ENCODE results near the gene IL2RA. TPM values are rescaled to one million over a fixed set of nuclear protein-coding genes. Genes with fewer than 3 reads are reported as not detected.
A peak's percentile ranks its signal among the peaks of the same experiment; 100 is the strongest.

Gene IL2RA
- total and polyA plus RNA-seq, 2 donors from 2014 or later = 0.54 to 11.9 TPM

DNA sequence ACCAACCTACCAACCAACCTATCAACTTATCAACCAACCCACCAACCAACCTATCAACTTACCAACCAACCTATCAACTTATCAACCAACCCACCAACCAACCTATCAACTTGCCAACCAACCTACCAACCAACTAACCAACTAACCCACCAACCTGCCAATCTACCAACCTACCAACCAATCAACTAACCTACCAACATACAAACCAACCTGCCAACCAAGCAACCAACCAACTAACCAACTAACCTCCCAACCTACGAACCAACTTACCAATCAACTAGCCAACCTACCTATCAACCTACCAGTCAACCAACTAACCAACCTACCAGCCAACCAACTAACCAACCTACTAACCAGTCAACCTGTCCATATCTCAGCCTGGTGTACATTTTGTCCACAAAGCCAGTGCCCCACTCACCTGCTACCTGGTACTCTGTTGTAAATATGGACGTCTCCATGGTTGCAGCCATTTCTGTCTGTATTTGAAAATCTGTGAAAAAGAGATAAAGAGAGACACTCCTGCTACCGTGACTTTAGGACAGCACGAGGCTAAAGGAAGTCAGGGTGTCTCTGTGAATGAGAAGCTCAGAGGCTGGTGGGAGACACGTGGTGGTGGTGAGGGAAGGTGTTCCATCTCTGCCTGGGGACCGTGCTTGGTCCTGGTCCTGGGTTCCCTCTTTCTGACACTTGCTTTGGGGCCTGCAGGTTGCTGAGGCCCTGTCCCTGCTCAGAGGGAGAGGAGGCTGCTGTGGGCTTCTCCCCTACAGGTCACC lies 43.0 kb downstream of the IL2RA start:
- Histone ChIP-seq H3K27ac (ENCODE audit: low read depth in 2 of 2, low read length in 2 of 2) (peak overlapping the region; percentile 34 to 71), H3K27me3 (ENCODE audit: control insufficient read depth, insufficient read depth, low read length) (no peaks in the 10 kb centered on the region), H3K9ac (ENCODE audit: low read length in 3 of 3) (no peak overlapping the region), H3K4me3 (ENCODE audit: low read length in 3 of 3) (no peak overlapping the region), H3K9me3 (ENCODE audit: control insufficient read depth in 2 of 3, insufficient read depth in 1 of 3, low read length in 3 of 3) (no peaks in the 10 kb centered on the region), H3K4me1 (ENCODE audit: control insufficient read depth in 2 of 3, insufficient read depth in 2 of 3, low read depth in 1 of 3, low read length in 3 of 3) (no peaks in the 10 kb centered on the region), H3K36me3 (ENCODE audit: control insufficient read depth in 2 of 3, insufficient read depth in 3 of 3, low read length in 3 of 3) (no peaks in the 10 kb centered on the region)
- TF ChIP-seq, protein P1, sequence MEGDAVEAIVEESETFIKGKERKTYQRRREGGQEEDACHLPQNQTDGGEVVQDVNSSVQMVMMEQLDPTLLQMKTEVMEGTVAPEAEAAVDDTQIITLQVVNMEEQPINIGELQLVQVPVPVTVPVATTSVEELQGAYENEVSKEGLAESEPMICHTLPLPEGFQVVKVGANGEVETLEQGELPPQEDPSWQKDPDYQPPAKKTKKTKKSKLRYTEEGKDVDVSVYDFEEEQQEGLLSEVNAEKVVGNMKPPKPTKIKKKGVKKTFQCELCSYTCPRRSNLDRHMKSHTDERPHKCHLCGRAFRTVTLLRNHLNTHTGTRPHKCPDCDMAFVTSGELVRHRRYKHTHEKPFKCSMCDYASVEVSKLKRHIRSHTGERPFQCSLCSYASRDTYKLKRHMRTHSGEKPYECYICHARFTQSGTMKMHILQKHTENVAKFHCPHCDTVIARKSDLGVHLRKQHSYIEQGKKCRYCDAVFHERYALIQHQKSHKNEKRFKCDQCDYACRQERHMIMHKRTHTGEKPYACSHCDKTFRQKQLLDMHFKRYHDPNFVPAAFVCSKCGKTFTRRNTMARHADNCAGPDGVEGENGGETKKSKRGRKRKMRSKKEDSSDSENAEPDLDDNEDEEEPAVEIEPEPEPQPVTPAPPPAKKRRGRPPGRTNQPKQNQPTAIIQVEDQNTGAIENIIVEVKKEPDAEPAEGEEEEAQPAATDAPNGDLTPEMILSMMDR (IDR thresholded peaks at IDR 0.05; ENCODE audit: borderline replicate concordance, extremely low read depth, insufficient read depth) = no peak
- intact Hi-C loops (cut with DNase I) = no loop called here
- DNase-seq (no peak), FAIRE-seq (no peak)

DNA sequence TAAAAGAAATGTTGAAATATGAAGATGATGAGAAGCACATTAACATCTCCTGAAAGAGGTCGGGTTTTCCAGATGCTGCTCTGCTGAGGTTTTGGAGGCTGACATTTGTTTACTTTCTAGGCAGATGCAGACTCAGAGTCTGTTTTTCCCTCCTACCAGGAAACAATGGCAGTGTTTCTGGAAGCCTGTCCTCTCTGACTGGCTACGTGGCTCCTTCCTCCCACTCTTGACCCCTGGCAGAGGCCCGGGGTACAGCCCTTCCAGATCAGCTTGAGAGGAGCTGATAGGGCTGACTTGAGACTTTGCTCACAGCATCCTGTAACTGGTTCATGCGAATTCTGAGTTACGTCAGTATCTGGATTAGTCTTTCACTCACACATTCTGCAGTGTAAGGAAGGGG lies 43.7 kb downstream of the IL2RA start:
- FAIRE-seq = no peak

DNA sequence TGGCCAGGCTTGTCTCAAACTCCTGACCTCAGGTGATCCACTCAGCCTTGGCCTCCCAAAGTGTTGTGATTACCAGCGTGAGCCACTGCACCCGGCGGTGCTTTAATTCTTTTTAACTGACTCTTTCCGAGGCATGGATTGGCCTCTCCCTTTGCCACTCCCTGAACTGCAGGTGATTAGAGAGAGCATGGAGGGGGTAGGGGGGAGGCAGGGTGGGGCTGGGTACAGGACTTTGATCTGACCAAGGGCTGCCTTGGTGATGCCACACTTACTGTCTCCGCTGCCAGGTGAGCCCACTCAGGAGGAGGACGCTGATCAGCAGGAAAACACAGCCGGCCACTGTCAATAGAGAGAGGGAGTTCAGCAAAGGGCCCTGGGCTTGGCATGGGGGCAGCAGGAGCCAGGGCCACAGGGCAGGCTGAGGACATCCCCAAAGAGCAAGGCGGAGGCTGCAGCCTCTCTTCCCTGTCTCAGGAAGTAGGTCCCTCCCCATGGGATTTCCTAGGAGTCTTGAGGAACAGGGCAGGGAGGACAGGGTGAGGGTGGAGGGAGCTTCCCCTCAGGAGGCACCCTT lies 44.3 kb downstream of the IL2RA start:
- no peak for FAIRE-seq
- Histone ChIP-seq H3K4me3 (ENCODE audit: low read length in 3 of 3) (no peak overlapping the region), H3K27me3 (ENCODE audit: control insufficient read depth, insufficient read depth, low read length) (no peaks in the 10 kb centered on the region), H3K36me3 (ENCODE audit: control insufficient read depth in 2 of 3, insufficient read depth in 3 of 3, low read length in 3 of 3) (no peaks in the 10 kb centered on the region), H3K9ac (ENCODE audit: low read length in 3 of 3) (no peak overlapping the region), H3K4me1 (ENCODE audit: control insufficient read depth in 2 of 3, insufficient read depth in 2 of 3, low read depth in 1 of 3, low read length in 3 of 3) (no peaks in the 10 kb centered on the region), H3K27ac (ENCODE audit: low read depth in 2 of 2, low read length in 2 of 2) (peak overlapping the region; percentile 20 to 49), H3K9me3 (ENCODE audit: control insufficient read depth in 2 of 3, insufficient read depth in 1 of 3, low read length in 3 of 3) (no peaks in the 10 kb centered on the region)
- DNase-seq = no peak
- intact Hi-C loops (cut with DNase I) = no loop called here
- TF ChIP-seq, protein P1 (IDR thresholded peaks at IDR 0.05; ENCODE audit: borderline replicate concordance, extremely low read depth, insufficient read depth) = no peak

More for the DNA sequence above, 43.7 kb downstream of the IL2RA start:
- H3K36me3 ChIP-seq (ENCODE audit: control insufficient read depth in 2 of 3, insufficient read depth in 3 of 3, low read length in 3 of 3) = no peaks in the 10 kb centered on the region
- no peak overlapping the region for H3K9ac ChIP-seq (ENCODE audit: low read length in 3 of 3)
- DNase-seq = no peak
- H3K4me3 ChIP-seq (ENCODE audit: low read length in 3 of 3) = no peak overlapping the region
- peak overlapping the region; percentile 34 to 71 for H3K27ac ChIP-seq (ENCODE audit: low read depth in 2 of 2, low read length in 2 of 2)
- TF ChIP-seq, protein P1 (IDR thresholded peaks at IDR 0.05; ENCODE audit: borderline replicate concordance, extremely low read depth, insufficient read depth) = no peak
- no peaks in the 10 kb centered on the region for H3K9me3 ChIP-seq (ENCODE audit: control insufficient read depth in 2 of 3, insufficient read depth in 1 of 3, low read length in 3 of 3)
- no peaks in the 10 kb centered on the region for H3K4me1 ChIP-seq (ENCODE audit: control insufficient read depth in 2 of 3, insufficient read depth in 2 of 3, low read depth in 1 of 3, low read length in 3 of 3)
- no peaks in the 10 kb centered on the region for H3K27me3 ChIP-seq (ENCODE audit: control insufficient read depth, insufficient read depth, low read length)
- intact Hi-C loops (cut with DNase I) = no loop called here

Data from kidney (tissue), 14 donors.